ENCODE measurements around the gene RELN. TPM values are rescaled to one million over a fixed set of nuclear protein-coding genes. Genes with fewer than 3 reads are reported as not detected.

RELN gene
- polyA plus RNA-seq, 1 experiment: 4.3 TPM

- no peak overlapping the region for H3K4me3 ChIP-seq (ENCODE audit: low read depth, low read length)
- no peaks in the 10 kb centered on the region for H3K27me3 ChIP-seq (ENCODE audit: control insufficient read depth, insufficient read depth, low read length)
- DNase-seq (ENCODE audit: low read depth): no peak
- CTCF ChIA-PET: no interaction called here
- H3K36me3 ChIP-seq (ENCODE audit: control insufficient read depth, insufficient read depth, low read length): no peaks in the 10 kb centered on the region
- TF ChIP-seq, protein P1, sequence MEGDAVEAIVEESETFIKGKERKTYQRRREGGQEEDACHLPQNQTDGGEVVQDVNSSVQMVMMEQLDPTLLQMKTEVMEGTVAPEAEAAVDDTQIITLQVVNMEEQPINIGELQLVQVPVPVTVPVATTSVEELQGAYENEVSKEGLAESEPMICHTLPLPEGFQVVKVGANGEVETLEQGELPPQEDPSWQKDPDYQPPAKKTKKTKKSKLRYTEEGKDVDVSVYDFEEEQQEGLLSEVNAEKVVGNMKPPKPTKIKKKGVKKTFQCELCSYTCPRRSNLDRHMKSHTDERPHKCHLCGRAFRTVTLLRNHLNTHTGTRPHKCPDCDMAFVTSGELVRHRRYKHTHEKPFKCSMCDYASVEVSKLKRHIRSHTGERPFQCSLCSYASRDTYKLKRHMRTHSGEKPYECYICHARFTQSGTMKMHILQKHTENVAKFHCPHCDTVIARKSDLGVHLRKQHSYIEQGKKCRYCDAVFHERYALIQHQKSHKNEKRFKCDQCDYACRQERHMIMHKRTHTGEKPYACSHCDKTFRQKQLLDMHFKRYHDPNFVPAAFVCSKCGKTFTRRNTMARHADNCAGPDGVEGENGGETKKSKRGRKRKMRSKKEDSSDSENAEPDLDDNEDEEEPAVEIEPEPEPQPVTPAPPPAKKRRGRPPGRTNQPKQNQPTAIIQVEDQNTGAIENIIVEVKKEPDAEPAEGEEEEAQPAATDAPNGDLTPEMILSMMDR (IDR thresholded peaks at IDR 0.05; ENCODE audit: insufficient read depth, low read depth, low read length): no peak
- POLR2A ChIA-PET: no interaction called here
Observed at GRCh38 chr7:103889451-103889850, 100.0 kb downstream of the RELN start.

- H3K36me3 ChIP-seq (ENCODE audit: control insufficient read depth, insufficient read depth, low read length): no peaks in the 10 kb centered on the region
- ChIA-PET CTCF (no interaction called here), POLR2A (no interaction called here)
- DNase-seq (ENCODE audit: low read depth): no peak
- H3K4me3 ChIP-seq (ENCODE audit: low read depth, low read length): no peak overlapping the region
- no peaks in the 10 kb centered on the region for H3K27me3 ChIP-seq (ENCODE audit: control insufficient read depth, insufficient read depth, low read length)
- TF ChIP-seq, protein P1 (IDR thresholded peaks at IDR 0.05; ENCODE audit: insufficient read depth, low read depth, low read length): no peak
Observed at GRCh38 chr7:103888603-103889153, 100.8 kb downstream of the RELN start.

GRCh38 chr7:103887853-103888602, 101.4 kb downstream of the RELN start:
- no peaks in the 10 kb centered on the region for H3K27me3 ChIP-seq (ENCODE audit: control insufficient read depth, insufficient read depth, low read length)
- peak; percentile 4 for DNase-seq (ENCODE audit: low read depth)
- CTCF ChIA-PET: no interaction called here
- H3K4me3 ChIP-seq (ENCODE audit: low read depth, low read length): no peak overlapping the region
- POLR2A ChIA-PET: no interaction called here
- TF ChIP-seq, protein P1 (IDR thresholded peaks at IDR 0.05; ENCODE audit: insufficient read depth, low read depth, low read length): no peak
- no peaks in the 10 kb centered on the region for H3K36me3 ChIP-seq (ENCODE audit: control insufficient read depth, insufficient read depth, low read length)

DNA sequence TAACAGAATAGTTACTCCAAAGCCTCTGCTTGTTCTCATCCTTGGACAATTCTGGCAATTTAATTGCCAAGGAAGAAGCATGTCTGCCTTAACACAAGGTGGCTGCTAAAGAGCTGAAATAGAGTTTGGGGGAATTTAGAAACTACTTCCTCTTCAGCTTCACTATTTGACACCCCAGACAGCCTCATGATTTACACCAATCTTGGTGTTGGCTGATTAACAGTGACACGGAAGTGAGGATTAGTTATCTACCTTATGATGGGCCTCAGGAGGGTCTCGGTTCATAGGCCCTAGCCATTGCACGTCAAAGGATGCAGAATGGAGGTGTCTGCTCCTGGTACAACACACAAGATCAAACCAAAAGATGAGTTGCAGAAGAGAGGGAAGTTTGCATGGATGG, 102.4 kb downstream of the RELN start:
- DNase-seq (ENCODE audit: low read depth): no peak
- TF ChIP-seq, protein P1 (IDR thresholded peaks at IDR 0.05; ENCODE audit: insufficient read depth, low read depth, low read length): no peak
- no peaks in the 10 kb centered on the region for H3K27me3 ChIP-seq (ENCODE audit: control insufficient read depth, insufficient read depth, low read length)
- H3K36me3 ChIP-seq (ENCODE audit: control insufficient read depth, insufficient read depth, low read length): no peaks in the 10 kb centered on the region
- no peak overlapping the region for H3K4me3 ChIP-seq (ENCODE audit: low read depth, low read length)
- ChIA-PET POLR2A (no interaction called here), CTCF (no interaction called here)

DNA sequence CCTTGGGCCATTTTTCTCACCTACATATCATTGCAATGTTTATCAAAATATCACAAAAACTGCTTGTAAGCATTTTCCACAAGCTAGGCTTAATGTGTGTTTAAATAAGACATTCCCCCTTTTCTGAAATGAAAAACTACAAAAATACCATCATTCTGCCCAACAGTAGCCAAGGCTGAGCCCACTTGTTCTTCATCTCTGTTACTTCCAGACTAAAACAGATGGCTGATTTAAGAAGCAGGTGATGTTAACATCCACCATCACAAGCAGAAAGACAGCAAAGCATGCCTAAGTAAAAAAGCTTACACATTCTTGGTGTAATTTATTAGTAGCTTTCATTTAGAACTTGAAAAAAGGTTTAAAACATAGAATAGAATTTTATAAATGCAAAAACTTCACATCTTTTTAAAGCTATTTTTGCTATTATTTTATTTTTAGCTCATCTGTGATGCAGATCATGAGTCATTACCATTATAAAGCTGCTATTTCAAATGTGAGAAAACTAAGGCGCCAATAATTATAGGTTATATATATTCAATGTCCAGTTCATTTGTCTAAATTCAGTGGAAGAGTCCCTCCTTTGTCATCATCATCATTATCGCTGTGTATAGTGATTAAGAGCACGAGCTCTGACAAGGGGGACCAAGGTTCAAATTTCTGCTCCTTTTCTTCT, 109.4 kb downstream of the RELN start:
- ChIA-PET POLR2A (no interaction called here), CTCF (no interaction called here)
- TF ChIP-seq, protein P1 (IDR thresholded peaks at IDR 0.05; ENCODE audit: insufficient read depth, low read depth, low read length): no peak
- Histone ChIP-seq H3K36me3 (ENCODE audit: control insufficient read depth, insufficient read depth, low read length) (no peaks in the 10 kb centered on the region), H3K4me3 (ENCODE audit: low read depth, low read length) (no peak overlapping the region), H3K27me3 (ENCODE audit: control insufficient read depth, insufficient read depth, low read length) (no peaks in the 10 kb centered on the region)
- DNase-seq (ENCODE audit: low read depth): no peak

Measured in BJ (cell line).